Measurements from ENCODE around the gene SERPINA5.

Gene SERPINA5

GRCh38 chr14:94562022-94562421 is 19.2 kb upstream of the SERPINA5 start:
- Histone ChIP-seq H3K27ac (ENCODE audit: insufficient read depth, low read depth, low read length, poor library complexity, severe bottlenecking) (no peak overlapping the region), H3K9me3 (ENCODE audit: control insufficient read depth, low read length) (no peaks in the 10 kb centered on the region), H3K4me1 (ENCODE audit: control insufficient read depth, insufficient read depth, low read length) (no peaks in the 10 kb centered on the region), H3K4me3 (ENCODE audit: insufficient read depth, low read depth, low read length) (no peak overlapping the region), H3K36me3 (ENCODE audit: control insufficient read depth, insufficient read depth, low read length) (no peaks in the 10 kb centered on the region), H3K27me3 (ENCODE audit: control insufficient read depth, insufficient read depth, low read length, poor library complexity, severe bottlenecking) (no peaks in the 10 kb centered on the region)
- 93 to 97% methylated on average over 5 of the region's 5 CpGs for WGBS, 2 experiments

GRCh38 chr14:94562941-94563883 is 18.0 kb upstream of the SERPINA5 start:
- Histone ChIP-seq H3K27me3 (ENCODE audit: control insufficient read depth, insufficient read depth, low read length, poor library complexity, severe bottlenecking) (no peaks in the 10 kb centered on the region), H3K4me3 (ENCODE audit: insufficient read depth, low read depth, low read length) (no peak overlapping the region)
- 94 to 95% methylated on average over 16 of the region's 16 CpGs for WGBS, 2 experiments

DNA sequence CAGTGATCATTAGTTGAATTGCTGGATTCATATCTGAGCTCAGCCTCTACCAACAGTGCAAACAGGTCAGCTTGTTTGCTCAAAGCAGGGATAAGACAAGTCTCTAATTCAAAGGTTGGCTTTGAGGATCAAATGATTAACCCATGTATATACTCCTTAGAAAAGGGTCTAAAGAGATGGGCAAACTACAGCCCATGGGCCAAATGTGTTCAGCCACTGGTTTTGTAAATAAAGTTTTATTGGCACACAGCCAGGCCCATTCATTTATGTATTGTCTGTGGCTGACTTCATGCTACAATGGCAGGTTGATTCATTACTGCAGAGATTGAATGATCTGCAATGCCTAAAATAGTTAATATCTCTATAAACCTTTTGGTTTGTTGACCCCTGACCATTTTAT is 16.8 kb upstream of the SERPINA5 start:
- Histone ChIP-seq H3K27me3 (ENCODE audit: control insufficient read depth, insufficient read depth, low read length, poor library complexity, severe bottlenecking) (no peaks in the 10 kb centered on the region), H3K4me3 (ENCODE audit: insufficient read depth, low read depth, low read length) (no peak overlapping the region), H3K9me3 (ENCODE audit: control insufficient read depth, low read length) (no peaks in the 10 kb centered on the region), H3K27ac (ENCODE audit: insufficient read depth, low read depth, low read length, poor library complexity, severe bottlenecking) (no peak overlapping the region), H3K36me3 (ENCODE audit: control insufficient read depth, insufficient read depth, low read length) (no peaks in the 10 kb centered on the region), H3K4me1 (ENCODE audit: control insufficient read depth, insufficient read depth, low read length) (no peaks in the 10 kb centered on the region)

More at GRCh38 chr14:94562941-94563883, 18.0 kb upstream of the SERPINA5 start:
- no peaks in the 10 kb centered on the region for H3K9me3 ChIP-seq (ENCODE audit: control insufficient read depth, low read length)
- no peaks in the 10 kb centered on the region for H3K4me1 ChIP-seq (ENCODE audit: control insufficient read depth, insufficient read depth, low read length)
- no peaks in the 10 kb centered on the region for H3K36me3 ChIP-seq (ENCODE audit: control insufficient read depth, insufficient read depth, low read length)
- no peak overlapping the region for H3K27ac ChIP-seq (ENCODE audit: insufficient read depth, low read depth, low read length, poor library complexity, severe bottlenecking)

- WGBS, 2 experiments, result 88 to 94% methylated on average over 9 of the region's 9 CpGs
- Histone ChIP-seq H3K27ac (ENCODE audit: insufficient read depth, low read depth, low read length, poor library complexity, severe bottlenecking) (no peak overlapping the region), H3K4me1 (ENCODE audit: control insufficient read depth, insufficient read depth, low read length) (no peaks in the 10 kb centered on the region), H3K4me3 (ENCODE audit: insufficient read depth, low read depth, low read length) (no peak overlapping the region), H3K27me3 (ENCODE audit: control insufficient read depth, insufficient read depth, low read length, poor library complexity, severe bottlenecking) (no peaks in the 10 kb centered on the region), H3K9me3 (ENCODE audit: control insufficient read depth, low read length) (no peaks in the 10 kb centered on the region), H3K36me3 (ENCODE audit: control insufficient read depth, insufficient read depth, low read length) (no peaks in the 10 kb centered on the region)
Observed at GRCh38 chr14:94568186-94568585, 13.0 kb upstream of the SERPINA5 start.

GRCh38 chr14:94569381-94570001 is 11.7 kb upstream of the SERPINA5 start:
- Histone ChIP-seq H3K36me3 (ENCODE audit: control insufficient read depth, insufficient read depth, low read length) (no peaks in the 10 kb centered on the region), H3K4me3 (ENCODE audit: insufficient read depth, low read depth, low read length) (no peak overlapping the region), H3K27me3 (ENCODE audit: control insufficient read depth, insufficient read depth, low read length, poor library complexity, severe bottlenecking) (no peaks in the 10 kb centered on the region), H3K27ac (ENCODE audit: insufficient read depth, low read depth, low read length, poor library complexity, severe bottlenecking) (no peak overlapping the region), H3K4me1 (ENCODE audit: control insufficient read depth, insufficient read depth, low read length) (peaks cover 3% of the 10 kb centered on the region), H3K9me3 (ENCODE audit: control insufficient read depth, low read length) (no peaks in the 10 kb centered on the region)
- 93 to 94% methylated on average over 20 of the region's 20 CpGs for WGBS, 2 experiments

DNA sequence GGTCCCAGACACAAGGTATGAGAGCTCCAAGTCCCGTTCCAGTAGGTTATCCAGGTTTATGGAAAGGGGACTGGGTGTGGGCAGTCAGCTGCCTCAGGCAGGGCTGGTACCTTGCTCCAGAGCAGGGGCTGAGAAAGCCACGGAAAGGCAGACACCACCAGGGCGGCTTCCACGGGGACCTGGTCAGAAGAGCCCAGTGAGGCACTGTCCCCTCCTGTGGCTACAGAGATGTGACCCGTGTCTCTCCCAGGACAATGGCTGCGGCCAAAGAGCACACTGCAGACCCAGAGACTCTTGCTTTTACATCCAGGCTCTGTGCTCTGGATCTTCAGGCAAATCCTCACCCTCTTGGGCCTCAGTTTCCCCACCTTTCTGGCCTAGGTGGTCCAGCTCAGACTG is 11.2 kb upstream of the SERPINA5 start:
- WGBS, 2 experiments, result 93 to 96% methylated on average over 6 of the region's 6 CpGs
- H3K36me3 ChIP-seq (ENCODE audit: control insufficient read depth, insufficient read depth, low read length), result no peaks in the 10 kb centered on the region

DNA sequence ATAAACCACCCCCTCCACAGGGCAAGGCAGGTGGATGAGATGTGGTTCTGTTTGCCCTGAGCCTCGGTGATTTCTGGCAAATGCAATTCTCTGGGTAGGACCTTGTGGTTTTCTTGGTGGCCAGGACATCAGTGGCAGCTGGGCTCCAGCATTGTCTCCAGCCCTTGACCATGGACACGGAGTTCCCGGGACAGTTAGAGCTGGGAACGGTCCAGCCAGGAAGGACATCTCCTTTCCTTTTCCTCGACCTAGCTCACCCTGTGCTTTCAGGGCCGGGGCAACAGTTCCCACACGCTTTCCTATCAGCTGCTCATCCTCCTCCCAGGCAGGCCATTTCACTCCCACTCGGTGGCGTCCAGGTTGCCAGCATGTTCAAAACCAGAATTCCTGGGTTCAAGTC is 10.8 kb upstream of the SERPINA5 start:
- no peaks in the 10 kb centered on the region for H3K9me3 ChIP-seq (ENCODE audit: control insufficient read depth, low read length)
- no peaks in the 10 kb centered on the region for H3K27me3 ChIP-seq (ENCODE audit: control insufficient read depth, insufficient read depth, low read length, poor library complexity, severe bottlenecking)
- no peaks in the 10 kb centered on the region for H3K36me3 ChIP-seq (ENCODE audit: control insufficient read depth, insufficient read depth, low read length)
- H3K4me1 ChIP-seq (ENCODE audit: control insufficient read depth, insufficient read depth, low read length), result peaks cover 3% of the 10 kb centered on the region
- H3K27ac ChIP-seq (ENCODE audit: insufficient read depth, low read depth, low read length, poor library complexity, severe bottlenecking), result no peak overlapping the region
- 92 to 94% methylated on average over 9 of the region's 9 CpGs for WGBS, 2 experiments
- no peak overlapping the region for H3K4me3 ChIP-seq (ENCODE audit: insufficient read depth, low read depth, low read length)

More for the DNA sequence above, 11.2 kb upstream of the SERPINA5 start:
- no peaks in the 10 kb centered on the region for H3K27me3 ChIP-seq (ENCODE audit: control insufficient read depth, insufficient read depth, low read length, poor library complexity, severe bottlenecking)
- no peaks in the 10 kb centered on the region for H3K9me3 ChIP-seq (ENCODE audit: control insufficient read depth, low read length)
- no peak overlapping the region for H3K27ac ChIP-seq (ENCODE audit: insufficient read depth, low read depth, low read length, poor library complexity, severe bottlenecking)
- peaks cover 3% of the 10 kb centered on the region for H3K4me1 ChIP-seq (ENCODE audit: control insufficient read depth, insufficient read depth, low read length)
- H3K4me3 ChIP-seq (ENCODE audit: insufficient read depth, low read depth, low read length), result no peak overlapping the region

DNA sequence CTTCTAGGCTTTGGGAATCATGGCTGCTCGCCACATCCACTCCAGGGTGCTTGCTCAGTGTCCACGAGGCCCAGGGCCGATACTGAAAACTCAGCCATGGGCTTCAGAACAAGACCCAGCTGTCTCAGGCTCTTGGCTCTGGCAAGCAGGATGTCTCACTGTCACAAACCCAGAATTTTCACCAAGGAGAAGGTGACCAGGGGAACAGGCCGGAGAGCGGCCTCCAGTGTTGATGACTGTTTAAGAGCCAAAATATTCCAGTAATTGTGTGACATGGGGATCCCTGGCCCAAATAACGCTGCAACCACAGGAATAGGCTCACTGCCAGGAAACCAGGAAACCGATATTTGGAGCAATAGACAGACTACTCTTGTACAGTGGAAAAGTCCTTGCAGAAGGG is 9.8 kb upstream of the SERPINA5 start:
- WGBS, 2 experiments, result 78 to 81% methylated on average over 7 of the region's 7 CpGs
- Histone ChIP-seq H3K36me3 (ENCODE audit: control insufficient read depth, insufficient read depth, low read length) (no peaks in the 10 kb centered on the region), H3K4me1 (ENCODE audit: control insufficient read depth, insufficient read depth, low read length) (peaks cover 3% of the 10 kb centered on the region), H3K4me3 (ENCODE audit: insufficient read depth, low read depth, low read length) (no peak overlapping the region), H3K9me3 (ENCODE audit: control insufficient read depth, low read length) (no peaks in the 10 kb centered on the region), H3K27me3 (ENCODE audit: control insufficient read depth, insufficient read depth, low read length, poor library complexity, severe bottlenecking) (no peaks in the 10 kb centered on the region), H3K27ac (ENCODE audit: insufficient read depth, low read depth, low read length, poor library complexity, severe bottlenecking) (no peak overlapping the region)

- 94 to 96% methylated on average over 6 of the region's 6 CpGs for WGBS, 2 experiments
- no peak overlapping the region for H3K27ac ChIP-seq (ENCODE audit: insufficient read depth, low read depth, low read length, poor library complexity, severe bottlenecking)
Observed at GRCh38 chr14:94571950-94572349, 9.3 kb upstream of the SERPINA5 start.

DNA sequence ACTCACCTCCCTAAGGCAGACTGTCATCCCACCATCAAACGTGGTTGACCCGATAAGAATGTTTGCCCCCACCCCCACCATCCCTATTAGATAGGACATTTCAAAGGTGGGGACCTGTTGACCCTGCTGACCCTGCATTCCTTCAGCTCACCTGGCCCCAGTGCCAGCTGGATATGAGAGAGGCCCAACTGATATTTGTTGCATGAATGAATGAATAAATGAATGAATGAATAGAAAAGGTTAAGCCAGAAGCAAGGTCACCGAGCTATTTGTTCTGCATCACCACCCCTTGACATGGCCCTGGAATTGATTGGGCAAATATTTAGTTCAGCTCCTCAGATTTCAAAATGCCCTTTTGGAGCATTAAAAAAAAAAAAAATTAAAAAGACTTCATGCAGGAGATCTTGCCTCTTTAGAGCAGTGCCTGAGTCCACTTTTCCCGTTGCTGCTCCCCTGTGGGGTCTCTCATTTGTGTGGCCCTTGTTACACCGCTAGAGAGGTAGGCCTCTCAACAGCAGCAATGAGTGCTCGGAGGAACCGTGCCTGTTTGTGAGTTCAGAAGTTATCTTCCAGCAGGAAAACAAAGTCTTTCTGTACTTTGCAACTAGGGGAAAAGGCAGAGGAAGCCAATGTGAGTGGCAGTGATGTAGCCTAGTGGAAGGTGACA is 8.5 kb upstream of the SERPINA5 start:
- Histone ChIP-seq H3K9me3 (ENCODE audit: control insufficient read depth, low read length) (no peaks in the 10 kb centered on the region), H3K4me1 (ENCODE audit: control insufficient read depth, insufficient read depth, low read length) (peaks cover 3% of the 10 kb centered on the region), H3K36me3 (ENCODE audit: control insufficient read depth, insufficient read depth, low read length) (no peaks in the 10 kb centered on the region), H3K4me3 (ENCODE audit: insufficient read depth, low read depth, low read length) (no peak overlapping the region), H3K27me3 (ENCODE audit: control insufficient read depth, insufficient read depth, low read length, poor library complexity, severe bottlenecking) (no peaks in the 10 kb centered on the region), H3K27ac (ENCODE audit: insufficient read depth, low read depth, low read length, poor library complexity, severe bottlenecking) (no peak overlapping the region)
- 88 to 94% methylated on average over 7 of the region's 7 CpGs for WGBS, 2 experiments

More at GRCh38 chr14:94571950-94572349, 9.3 kb upstream of the SERPINA5 start:
- Histone ChIP-seq H3K36me3 (ENCODE audit: control insufficient read depth, insufficient read depth, low read length) (no peaks in the 10 kb centered on the region), H3K9me3 (ENCODE audit: control insufficient read depth, low read length) (no peaks in the 10 kb centered on the region), H3K4me1 (ENCODE audit: control insufficient read depth, insufficient read depth, low read length) (peaks cover 3% of the 10 kb centered on the region), H3K27me3 (ENCODE audit: control insufficient read depth, insufficient read depth, low read length, poor library complexity, severe bottlenecking) (no peaks in the 10 kb centered on the region), H3K4me3 (ENCODE audit: insufficient read depth, low read depth, low read length) (no peak overlapping the region)
